HUES48 (cell line): Measurements from ENCODE around the gene DDX1.

Experiments used
- H3K27ac ChIP-seq: one replicate; pipeline ENCODE4 v1.7.0; 2013; ENCODE audit warnings: low read depth, low read length, inconsistent platforms
- H3K27me3 ChIP-seq: 2 replicates; pipeline ENCODE4 v1.6.1; 2013; ENCODE audit warnings: mild to moderate bottlenecking, low read length; ENCODE audit not compliant: control insufficient read depth, insufficient read depth
- H3K36me3 ChIP-seq: 2 replicates; pipeline ENCODE4 v1.6.1; 2013; ENCODE audit warnings: low read length; ENCODE audit not compliant: control insufficient read depth, insufficient read depth
- H3K4me1 ChIP-seq: 2 replicates; pipeline ENCODE4 v1.6.1; 2013; ENCODE audit warnings: mild to moderate bottlenecking, low read length; ENCODE audit not compliant: control insufficient read depth, insufficient read depth
- H3K4me3 ChIP-seq: 2 replicates; pipeline ENCODE4 v1.5.1; 2013; ENCODE audit warnings: mild to moderate bottlenecking, low read depth, low read length
- H3K9ac ChIP-seq: 2 replicates; pipeline ENCODE4 v1.6.1; 2013; ENCODE audit warnings: mild to moderate bottlenecking, low read depth, low read length, moderate library complexity
- H3K9me3 ChIP-seq: 2 replicates; pipeline ENCODE4 v1.6.1; 2013; ENCODE audit warnings: low read length; ENCODE audit not compliant: control insufficient read depth, insufficient read depth

The DDX1 gene

GRCh38 chr2:15642011-15642814 lies 50.5 kb downstream of the DDX1 start:
- no peak overlapping the region for H3K4me3 ChIP-seq
- H3K9ac ChIP-seq: no peak overlapping the region
- H3K9me3 ChIP-seq: no peaks in the 10 kb centered on the region
- no peaks in the 10 kb centered on the region for H3K27me3 ChIP-seq
- H3K36me3 ChIP-seq: peaks cover 16% of the 10 kb centered on the region; the same call in 1 of the 2 replicates
- no peak overlapping the region for H3K27ac ChIP-seq
- H3K4me1 ChIP-seq: peaks cover 2% of the 10 kb centered on the region; the same call in 1 of the 2 replicates

- Histone ChIP-seq H3K27ac (no peak overlapping the region), H3K9ac (no peak overlapping the region), H3K27me3 (no peaks in the 10 kb centered on the region), H3K36me3 (peaks cover 13% of the 10 kb centered on the region; the same call in 1 of the 2 replicates), H3K9me3 (no peaks in the 10 kb centered on the region), H3K4me3 (no peak overlapping the region), H3K4me1 (no peaks in the 10 kb centered on the region)
These were observed 51.3 kb downstream of the DDX1 start for GRCh38 chr2:15642815-15643500.

GRCh38 chr2:15643791-15644585 lies 52.3 kb downstream of the DDX1 start:
- Histone ChIP-seq H3K36me3 (peaks cover 6% of the 10 kb centered on the region; the same call in 1 of the 2 replicates), H3K4me3 (no peak overlapping the region), H3K27me3 (no peaks in the 10 kb centered on the region), H3K4me1 (no peaks in the 10 kb centered on the region), H3K27ac (no peak overlapping the region), H3K9me3 (no peaks in the 10 kb centered on the region), H3K9ac (no peak overlapping the region)

GRCh38 chr2:15645300-15645699 lies 53.6 kb downstream of the DDX1 start:
- no peaks in the 10 kb centered on the region for H3K9me3 ChIP-seq
- no peaks in the 10 kb centered on the region for H3K27me3 ChIP-seq
- no peak overlapping the region for H3K4me3 ChIP-seq
- H3K4me1 ChIP-seq: no peaks in the 10 kb centered on the region
- no peak overlapping the region for H3K9ac ChIP-seq
- H3K36me3 ChIP-seq: peaks cover 6% of the 10 kb centered on the region; the same call in 1 of the 2 replicates
- H3K27ac ChIP-seq: no peak overlapping the region

GRCh38 chr2:15645720-15646385 lies 54.2 kb downstream of the DDX1 start:
- H3K9me3 ChIP-seq: no peaks in the 10 kb centered on the region
- H3K27me3 ChIP-seq: no peaks in the 10 kb centered on the region

GRCh38 chr2:15646661-15647060 lies 55.0 kb downstream of the DDX1 start:
- no peak overlapping the region for H3K27ac ChIP-seq
- H3K4me1 ChIP-seq: no peaks in the 10 kb centered on the region
- H3K36me3 ChIP-seq: no peaks in the 10 kb centered on the region
- no peak overlapping the region for H3K9ac ChIP-seq
- no peaks in the 10 kb centered on the region for H3K27me3 ChIP-seq
- no peak overlapping the region for H3K4me3 ChIP-seq
- H3K9me3 ChIP-seq: no peaks in the 10 kb centered on the region

More at GRCh38 chr2:15645720-15646385, 54.2 kb downstream of the DDX1 start:
- H3K4me3 ChIP-seq: no peak overlapping the region
- peaks cover 6% of the 10 kb centered on the region; the same call in 1 of the 2 replicates for H3K36me3 ChIP-seq
- H3K4me1 ChIP-seq: no peaks in the 10 kb centered on the region
- H3K27ac ChIP-seq: no peak overlapping the region
- no peak overlapping the region for H3K9ac ChIP-seq

- H3K36me3 ChIP-seq: no peaks in the 10 kb centered on the region
- H3K4me1 ChIP-seq: no peaks in the 10 kb centered on the region
- no peak overlapping the region for H3K4me3 ChIP-seq
- no peak overlapping the region for H3K9ac ChIP-seq
- no peak overlapping the region for H3K27ac ChIP-seq
- H3K9me3 ChIP-seq: no peaks in the 10 kb centered on the region
- H3K27me3 ChIP-seq: no peaks in the 10 kb centered on the region
These were observed 56.2 kb downstream of the DDX1 start for GRCh38 chr2:15647622-15648590.

GRCh38 chr2:15648593-15649525 lies 57.2 kb downstream of the DDX1 start:
- no peaks in the 10 kb centered on the region for H3K4me1 ChIP-seq
- H3K4me3 ChIP-seq: no peak overlapping the region
- no peaks in the 10 kb centered on the region for H3K27me3 ChIP-seq
- no peaks in the 10 kb centered on the region for H3K36me3 ChIP-seq
- no peak overlapping the region for H3K9ac ChIP-seq
- no peak overlapping the region for H3K27ac ChIP-seq
- no peaks in the 10 kb centered on the region for H3K9me3 ChIP-seq

- no peak overlapping the region for H3K4me3 ChIP-seq
- H3K4me1 ChIP-seq: no peaks in the 10 kb centered on the region
- no peaks in the 10 kb centered on the region for H3K9me3 ChIP-seq
- no peak overlapping the region for H3K27ac ChIP-seq
- no peak overlapping the region for H3K9ac ChIP-seq
- no peaks in the 10 kb centered on the region for H3K36me3 ChIP-seq
- H3K27me3 ChIP-seq: no peaks in the 10 kb centered on the region
These were observed 58.0 kb downstream of the DDX1 start for GRCh38 chr2:15649561-15650255.
